DMS153 treated with DMSO at 0.1 percent for 48 hours (cell line): ENCODE measurements around the gene UBE2QL1.

Experiments
- DNase-seq: peaks from one replicate; lab custom pipeline; 2025; ENCODE audit not compliant: unreplicated experiment; lab: John Stamatoyannopoulos, UW

UBE2QL1 gene

DNA sequence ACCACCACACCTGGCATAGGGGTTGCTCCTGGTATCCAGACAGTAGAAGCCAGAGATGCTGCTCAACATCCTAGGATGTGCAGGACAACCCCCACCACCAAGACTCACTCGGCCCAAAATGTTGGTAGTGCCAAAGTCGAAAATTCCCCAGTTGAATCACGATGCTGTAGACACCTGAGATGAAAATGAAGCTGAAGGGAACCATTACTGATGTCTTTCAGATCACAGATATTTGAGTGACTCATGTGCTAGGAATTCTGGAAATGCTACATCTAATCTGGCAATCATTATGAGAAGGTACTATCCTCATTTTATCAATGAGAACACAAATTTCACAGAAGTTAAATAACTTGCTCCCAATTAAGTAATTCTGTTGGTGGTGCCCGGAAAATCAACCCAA lies 21.0 kb upstream of the UBE2QL1 start:
- DNase-seq: no peak

DNA sequence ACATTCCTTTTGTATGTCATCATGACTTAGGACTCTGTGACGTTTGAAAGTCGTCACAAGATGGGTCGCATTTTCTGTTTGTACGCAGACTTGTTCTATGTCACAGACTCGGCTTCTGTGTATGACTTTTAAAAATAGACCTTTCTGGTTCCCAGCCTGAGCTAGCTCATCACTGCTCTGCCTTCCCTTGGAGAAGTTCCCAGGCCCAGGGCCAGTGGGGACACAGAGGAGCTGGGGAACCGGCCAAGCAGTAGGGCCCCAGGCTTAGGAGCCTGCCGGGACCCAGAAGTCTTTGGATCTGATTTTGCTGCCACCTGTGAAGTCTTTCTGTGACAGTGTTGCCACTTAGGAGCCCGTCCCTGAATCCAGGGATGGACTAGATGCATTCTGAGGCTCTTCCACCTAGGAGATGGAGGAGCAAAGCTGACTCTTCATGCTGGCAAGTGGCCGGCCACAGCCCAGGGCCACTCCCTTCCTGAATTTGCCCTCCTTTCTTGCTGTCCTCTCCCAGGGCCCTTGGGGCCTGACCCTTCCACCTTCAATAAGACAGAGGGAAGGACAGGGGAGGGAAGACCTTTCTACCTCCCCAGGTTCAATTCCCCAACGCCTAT lies 18.1 kb upstream of the UBE2QL1 start:
- DNase-seq: no peak

DNA sequence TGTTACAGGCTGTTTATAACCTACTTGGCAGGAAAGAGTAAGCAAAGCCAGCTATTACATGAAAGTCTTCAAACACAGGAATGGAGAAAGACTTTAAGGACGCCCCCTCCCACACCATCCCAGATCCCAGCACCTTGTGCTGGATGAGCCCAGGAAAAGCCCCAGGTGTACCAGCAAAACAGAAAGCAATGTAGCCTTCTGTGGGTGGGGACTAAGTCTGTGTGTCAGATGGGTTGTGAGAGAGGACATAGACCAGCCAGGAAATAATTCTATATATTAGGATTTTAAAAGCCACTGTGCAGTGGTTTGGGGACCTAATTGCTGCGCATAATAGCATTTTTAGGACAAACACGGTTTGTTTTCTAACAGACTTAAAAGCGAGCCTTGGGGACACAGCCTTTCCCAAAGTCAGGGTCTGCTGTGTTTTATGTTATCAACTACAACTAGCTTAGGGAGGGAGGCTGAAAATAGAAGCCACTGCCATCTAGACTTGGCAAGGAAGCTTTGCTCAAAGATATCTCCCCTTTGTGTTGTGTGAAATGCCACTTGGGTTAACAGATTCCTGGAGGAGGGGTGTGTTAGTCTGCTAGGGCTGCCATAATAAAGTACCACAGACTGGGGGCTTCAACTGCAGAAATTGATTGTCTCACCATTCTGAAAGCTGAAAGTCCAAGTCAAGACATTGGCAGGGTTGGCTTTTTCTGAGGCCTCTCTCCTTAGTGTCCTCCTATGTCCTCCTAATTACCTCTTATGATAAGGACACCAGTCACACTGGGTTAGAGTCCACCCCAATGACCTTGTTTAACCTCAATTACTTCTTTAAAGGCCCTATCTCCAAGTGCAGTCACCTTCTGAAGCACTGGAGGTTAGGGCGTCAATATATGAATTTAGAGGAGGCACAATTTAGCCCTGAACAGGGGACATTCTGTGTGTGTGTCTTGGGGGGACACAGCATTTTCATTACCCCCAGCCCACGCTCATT lies 17.2 kb upstream of the UBE2QL1 start:
- no peak for DNase-seq

DNA sequence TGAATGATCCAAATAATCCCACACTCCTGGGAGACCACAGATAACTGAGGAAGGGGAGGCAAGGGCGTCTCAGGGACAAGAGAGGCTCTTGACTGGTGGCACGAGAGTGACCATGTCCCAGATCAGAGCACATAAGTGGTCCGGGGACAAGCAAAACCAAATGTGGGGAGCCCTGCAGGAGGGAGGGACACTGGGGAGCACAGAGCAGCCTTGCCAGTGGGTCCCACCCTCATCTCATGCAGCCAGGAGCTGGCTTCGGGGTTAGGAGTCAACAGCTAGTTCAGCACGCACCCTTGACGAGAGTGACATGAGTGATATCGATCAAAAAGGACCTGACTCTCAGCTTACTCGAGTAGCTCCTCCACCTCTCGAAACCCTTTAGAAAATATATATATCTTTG lies 16.5 kb upstream of the UBE2QL1 start:
- DNase-seq: no peak

DNA sequence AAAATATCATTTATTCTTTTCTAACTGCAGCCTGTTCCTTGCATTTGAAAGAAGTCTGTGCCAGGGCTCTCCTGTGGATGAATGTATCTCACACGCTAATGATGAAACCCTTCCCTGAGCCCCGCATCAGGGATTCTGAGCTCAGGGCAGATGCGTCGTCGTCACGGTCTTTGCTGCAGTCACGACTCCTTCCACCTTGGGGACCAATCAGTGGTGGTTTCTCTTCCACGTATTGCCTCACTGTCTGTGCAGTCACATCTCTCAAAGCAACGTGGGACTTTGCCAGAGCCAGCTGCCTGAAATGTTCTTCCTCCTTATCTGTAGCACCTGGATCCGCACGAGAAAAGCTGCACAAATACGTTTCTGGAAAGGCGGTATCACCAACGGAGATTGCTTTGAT lies 13.9 kb upstream of the UBE2QL1 start:
- peak; percentile 74 for DNase-seq

DNA sequence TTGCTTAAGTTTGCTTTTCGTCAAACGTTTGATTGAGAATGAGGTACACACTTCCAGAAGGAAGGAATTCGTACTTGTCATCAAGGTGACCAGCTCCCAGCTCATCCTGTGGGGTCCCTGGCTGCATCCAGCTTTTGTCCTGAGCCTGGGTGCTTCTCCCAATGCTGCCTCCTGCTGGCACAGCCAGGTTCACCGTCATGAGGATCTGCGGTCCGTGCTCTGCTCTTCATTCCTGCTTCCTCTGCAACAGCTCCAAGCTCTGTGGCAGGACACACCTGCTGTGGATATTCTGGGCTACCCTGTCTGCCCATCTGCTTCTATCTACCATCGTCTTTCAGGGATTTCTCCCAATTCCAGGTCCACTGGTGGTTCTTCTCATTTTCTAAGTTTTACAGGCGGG lies 13.3 kb upstream of the UBE2QL1 start:
- peak; percentile 94 for DNase-seq

DNA sequence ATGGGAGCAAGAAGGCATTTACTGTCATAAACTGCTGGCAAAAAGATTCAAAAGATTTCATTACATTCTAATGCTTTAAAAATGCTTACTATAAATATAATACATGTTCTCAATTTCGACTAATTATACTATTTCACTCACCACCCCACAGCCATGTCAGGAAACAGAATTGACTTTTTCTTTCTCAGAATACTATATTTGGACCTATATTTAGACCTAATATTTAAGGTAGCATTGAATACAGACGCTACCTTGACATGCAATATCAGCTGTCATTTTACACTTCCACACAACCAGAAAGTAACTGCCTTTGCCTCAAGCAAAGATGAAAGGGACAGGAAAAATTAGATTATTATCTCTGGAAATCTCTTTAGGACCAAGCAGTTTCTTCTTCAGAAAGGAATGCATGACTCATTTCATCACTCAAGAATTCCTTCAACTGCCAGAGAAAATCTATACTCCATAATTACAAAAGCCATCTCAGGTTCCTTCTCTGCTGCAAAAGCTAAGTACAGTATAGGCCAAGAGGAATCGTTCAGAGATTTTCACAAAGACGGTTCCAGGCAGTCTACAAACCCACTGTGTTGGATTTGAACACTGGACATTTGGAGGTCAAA lies 11.8 kb upstream of the UBE2QL1 start:
- DNase-seq: no peak

DNA sequence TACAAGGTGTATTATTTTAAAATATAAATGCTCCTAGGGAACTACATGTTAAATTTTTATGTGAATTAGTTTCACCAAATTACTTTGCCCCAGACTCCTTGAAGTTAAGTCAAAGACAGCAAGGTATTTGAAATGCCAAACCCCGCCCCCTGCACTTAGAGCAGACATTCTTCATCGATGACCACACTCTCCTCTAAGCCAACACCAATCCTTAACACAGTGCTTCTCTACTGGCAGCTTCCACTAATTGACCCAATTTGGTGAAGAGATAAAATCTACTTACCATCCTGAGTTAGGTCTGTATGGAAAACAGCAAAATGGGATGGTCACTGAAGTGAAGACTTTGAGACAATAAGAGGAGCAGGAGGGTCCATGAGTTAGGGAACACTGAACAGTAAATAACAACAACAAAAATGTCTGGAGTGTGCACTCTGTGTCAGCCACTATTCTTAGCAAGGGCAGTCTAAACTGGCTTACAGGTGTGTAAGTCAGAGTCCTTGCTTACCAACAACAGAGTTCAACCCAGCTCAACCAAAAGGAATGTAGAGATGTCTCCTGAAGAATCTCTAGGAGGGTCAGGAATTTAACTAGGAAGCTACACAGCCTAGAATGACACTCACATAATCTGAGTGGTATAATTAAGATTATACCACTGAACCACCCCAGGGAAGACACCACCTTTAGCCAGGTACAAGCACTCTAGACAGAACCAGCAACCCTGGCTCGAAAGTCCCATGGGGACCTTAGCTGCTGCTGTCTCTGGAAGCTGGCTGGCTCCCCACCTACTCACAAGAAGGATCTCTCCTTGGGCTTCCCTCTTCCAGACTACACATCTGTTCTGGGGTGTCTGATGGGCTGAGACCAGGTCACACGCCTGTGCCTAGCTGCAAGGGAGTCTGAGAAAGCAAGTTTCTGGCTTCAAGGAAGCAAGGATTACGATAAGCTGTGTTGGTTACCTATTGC lies 8.8 kb upstream of the UBE2QL1 start:
- DNase-seq: no peak

DNA sequence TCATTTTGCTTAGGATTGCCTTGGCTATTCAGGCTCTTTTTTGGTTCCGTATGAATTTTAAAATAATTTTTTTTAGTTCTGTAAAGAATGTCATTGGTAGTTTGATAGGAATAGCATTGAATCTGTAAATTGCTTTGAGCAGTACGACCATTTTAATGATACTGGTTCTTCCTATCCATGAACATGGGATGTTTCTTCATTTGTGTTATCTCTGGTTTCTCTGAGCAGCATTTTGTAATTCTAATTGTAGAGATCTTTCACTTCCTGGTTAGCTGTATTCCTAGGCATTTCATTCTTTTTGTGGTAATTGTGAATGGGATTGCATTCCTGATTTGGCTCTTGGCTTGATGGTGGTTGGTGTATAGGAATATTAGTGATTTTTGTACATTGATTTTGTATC lies 6.3 kb upstream of the UBE2QL1 start:
- no peak for DNase-seq

DNA sequence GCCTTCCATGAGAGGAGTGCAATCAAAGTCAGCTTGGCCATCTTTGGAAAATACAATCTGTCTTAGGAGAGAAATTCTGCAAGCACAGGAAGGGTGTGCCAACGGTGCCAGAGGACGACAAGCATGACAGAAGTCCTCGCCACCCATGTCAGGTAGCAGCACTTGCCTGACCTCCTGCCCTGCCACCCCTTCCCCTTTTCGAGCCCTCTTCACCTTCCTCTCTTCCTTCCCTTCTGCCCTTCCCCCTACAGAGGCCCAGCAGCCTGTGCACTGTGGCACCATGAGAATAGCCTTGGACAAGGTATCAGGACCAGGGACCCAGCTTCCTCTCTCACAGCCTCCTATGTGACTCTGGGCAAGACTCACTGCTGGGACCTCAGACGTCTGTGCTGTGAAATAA lies 5.3 kb upstream of the UBE2QL1 start:
- DNase-seq: no peak

DNA sequence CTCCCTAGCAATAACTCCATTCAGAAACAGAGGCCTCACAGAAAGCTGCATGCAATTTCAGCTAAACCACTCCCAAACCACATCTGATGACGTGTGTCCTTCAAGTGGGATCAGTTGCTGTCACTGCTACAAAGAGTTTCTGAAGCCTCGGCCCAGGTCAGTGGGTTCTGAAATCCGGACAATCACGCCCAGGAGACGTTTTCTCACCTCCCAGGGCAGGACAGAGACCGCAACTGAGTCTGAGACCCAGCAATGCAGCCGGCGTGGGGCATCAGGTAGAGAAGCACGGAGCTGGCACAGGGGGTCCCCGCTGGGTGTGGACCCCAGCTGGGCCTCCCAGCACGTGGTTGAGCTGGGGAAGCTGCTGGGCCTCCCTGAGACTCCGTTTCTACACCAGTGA lies 2.6 kb upstream of the UBE2QL1 start:
- no peak for DNase-seq

DNA sequence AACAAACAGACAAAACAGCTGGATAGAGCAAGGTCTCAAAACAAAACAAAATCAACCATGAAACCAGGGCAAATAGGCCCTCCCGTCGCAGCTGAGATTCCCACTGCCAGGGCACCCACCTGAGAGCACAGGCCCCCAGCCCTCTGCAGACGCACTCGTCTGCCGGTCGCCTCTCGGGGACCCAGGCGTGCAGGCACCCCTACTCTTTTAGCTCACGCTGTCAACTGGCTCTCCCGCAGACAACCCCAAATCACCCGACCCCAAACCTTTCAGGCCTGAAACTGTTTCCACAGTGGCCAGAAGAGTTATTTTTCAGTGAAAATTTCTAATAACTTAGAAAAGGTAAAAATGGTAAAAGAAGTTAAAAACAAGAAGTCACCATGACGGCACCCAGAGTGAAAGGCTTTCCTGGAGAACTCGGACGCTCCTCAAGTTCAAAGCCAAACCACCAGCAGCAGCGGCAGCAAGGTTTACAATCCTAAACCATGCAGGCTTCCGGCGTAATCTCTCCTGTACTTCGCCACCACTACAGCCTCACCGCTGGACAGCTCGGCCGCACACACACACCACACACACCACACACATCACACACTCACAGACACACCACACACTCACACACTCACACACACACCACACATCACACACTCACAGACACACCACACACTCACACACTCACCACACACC lies 1.9 kb upstream of the UBE2QL1 start:
- no peak for DNase-seq

DNA sequence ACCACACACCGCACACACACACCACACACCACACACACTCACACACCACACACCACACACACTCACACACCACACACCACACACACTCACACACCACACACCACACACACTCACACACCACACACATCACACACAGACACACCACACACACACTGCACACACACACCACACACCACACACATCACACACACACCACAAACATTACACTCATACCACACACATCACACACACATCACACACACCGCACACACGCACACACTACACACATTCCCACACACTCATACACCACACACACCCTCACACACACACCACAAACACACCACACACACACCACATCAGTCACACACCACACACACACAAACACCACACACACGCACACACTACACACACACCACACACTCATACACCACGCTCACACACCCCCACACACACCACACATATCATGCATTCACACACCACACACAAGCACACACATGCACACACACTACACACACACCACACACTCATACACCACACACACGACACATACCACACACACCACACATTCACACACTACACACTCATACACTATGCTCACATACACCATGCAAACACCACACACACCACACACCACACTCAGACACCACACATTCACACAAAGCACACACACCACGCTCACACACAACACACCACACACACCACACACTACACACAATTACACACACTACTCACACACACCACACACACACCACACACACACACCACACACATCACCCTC lies 1.1 kb upstream of the UBE2QL1 start:
- no peak for DNase-seq

DNA sequence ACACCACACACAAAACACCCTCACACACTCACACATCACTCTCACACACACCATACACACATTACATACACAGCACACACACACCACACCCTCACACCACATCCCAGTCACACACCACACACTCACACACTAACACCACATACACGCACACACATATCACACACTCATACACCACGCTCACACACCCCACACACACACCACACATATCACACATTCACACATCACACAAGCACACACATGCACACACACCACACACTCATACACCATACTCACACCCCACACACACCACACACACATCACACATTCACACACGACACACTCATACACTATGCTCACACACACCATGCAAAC lies 543 bp upstream of the UBE2QL1 start:
- DNase-seq: no peak

DNA sequence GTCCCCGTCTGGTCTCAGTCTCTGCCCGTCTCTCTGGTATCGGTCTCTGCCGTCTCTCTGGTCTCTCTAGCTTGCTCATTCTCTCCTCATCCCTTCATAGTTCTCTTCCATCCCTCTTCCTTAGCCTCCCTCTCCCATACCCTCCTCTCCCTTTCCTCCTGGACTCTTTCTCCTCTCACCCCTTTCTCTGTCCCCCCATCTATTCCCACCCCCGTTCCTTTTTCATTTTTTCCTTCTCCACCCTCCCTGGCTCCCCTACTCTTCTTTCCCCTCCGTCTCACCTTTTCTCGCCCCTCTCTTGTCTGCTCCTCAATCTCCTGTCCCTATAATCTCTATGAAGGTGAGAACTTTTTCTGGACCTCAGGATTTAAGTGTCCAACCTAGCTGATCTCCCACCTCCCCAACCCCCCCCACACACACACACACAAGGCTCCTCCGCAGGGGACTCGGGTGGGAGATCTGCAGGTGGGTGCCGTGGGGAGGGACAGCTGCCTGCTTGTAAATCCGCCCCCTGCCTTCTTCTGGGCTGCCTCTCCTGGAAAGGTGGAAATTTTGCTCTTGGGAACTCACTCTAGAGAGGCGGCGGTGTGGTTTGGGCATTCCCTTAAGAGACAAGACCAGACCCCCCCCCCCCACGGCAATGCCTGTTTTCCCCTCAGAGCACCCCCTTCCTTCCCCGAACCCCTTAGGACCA lies 953 bp downstream of the UBE2QL1 start:
- peak; percentile 21 for DNase-seq

DNA sequence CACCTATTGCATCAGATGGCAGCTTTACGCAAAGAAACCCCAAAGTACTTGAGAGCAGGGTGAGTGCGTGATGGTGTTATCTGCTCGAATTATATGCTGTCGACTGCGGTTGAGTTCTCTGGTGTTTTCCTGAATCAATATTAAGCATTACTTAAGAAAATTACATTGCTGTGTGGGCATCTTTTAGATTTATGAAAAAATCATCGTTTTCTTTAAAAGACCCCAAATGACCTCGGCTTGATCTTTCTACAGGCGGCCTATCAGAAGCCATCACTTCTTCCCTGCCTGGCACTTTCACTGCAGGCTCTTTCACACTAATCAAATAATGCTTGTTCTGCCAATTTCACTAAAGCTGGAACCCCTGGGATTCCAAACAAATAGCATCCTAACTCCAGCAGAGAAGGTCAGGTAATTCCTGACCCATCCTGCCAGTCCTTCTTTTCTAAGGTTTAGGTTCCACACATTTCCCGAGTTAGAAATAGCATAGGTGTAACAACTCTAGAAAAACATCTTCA lies 1.7 kb downstream of the UBE2QL1 start:
- peak; percentile 34 for DNase-seq

DNA sequence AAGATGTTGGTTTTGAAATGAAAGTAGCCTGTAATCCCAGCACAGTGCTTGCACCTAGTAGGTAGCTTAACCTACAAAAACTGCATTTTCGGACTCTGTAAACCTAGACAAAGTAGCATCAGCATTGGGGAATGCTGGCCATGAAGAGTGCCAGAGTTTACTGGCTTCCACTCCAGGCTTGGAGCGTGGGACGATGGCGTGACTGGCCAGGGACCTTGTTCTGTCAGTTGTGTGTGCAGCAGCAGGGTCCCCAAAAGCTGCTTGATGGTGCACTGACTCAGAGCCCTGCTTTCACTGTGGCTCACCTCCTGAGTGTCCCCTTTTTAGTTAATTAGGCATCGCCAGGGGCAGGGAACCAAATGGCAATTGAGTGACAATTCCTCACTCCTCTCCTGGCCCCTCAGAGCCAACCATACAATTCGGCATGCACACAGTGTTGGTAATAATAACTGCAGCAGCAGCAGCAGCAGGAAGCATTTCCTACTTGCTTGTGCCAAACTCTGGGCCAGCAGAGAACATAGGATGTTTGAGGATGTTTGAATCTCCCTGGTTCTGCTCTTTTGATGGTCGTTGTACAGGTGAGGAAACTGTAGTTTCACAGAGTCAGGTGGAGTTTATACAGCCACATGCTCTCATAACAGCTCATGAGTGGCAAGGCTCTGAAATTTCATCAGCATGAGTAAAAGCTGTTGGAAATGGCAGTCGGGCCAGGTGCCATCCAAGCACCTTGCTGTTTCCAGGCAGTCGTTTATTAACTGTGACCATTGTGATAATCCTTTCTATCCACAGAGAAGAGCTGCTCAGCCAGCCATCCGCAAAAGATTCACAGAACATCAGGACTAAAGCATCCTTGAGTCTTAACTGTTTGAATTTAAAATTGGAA lies 4.2 kb downstream of the UBE2QL1 start:
- DNase-seq: peak; percentile 72
